NCI-H1436 (cell line): Measurements from ENCODE around the gene PCDH9.
"Not testable (repeated sequence)": the region's sequence is repeated elsewhere in the genome, so short reads cannot be mapped to it uniquely, and the experiment has no call there.

Experiments
- DNase-seq: peaks from one replicate; lab custom pipeline; 2025; lab: John Stamatoyannopoulos, UW

Gene PCDH9

DNA sequence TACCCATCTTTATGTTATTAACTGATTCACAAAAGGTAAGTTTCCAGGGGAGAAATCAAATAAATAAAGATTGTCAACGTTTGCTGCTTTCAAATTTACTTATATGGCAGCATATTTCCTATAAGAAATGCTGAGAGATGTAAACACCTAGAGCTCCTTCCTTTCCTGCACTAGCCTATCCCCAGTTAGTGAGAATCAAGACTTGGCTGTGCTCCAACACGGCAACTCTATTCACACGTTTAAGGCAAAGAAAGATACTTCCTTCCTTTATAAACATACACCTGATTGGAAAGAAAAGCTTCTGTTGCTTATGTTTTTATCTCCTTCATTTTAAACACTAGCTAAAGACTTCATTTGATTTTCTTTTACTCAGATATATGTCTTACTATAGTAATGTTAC lies 107.0 kb downstream of the PCDH9 start:
- no peak for DNase-seq

DNA sequence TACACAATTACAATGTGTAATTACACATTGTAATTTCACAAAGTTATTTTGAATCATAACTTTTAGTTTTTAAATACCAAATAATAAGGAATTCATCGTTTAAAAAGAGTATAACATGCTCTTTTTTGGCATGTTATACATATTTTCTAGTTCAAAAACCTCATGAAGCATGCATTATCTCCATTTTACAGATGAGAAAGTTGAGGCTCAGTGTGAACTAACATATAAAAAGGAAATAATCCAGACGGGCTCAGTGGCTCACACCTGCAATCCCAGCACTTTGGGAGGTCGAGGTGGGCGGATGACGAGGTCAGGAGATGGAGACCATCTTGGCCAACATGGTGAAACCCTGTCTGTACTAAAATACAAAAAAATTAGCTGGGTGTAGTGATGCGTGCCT lies 107.9 kb downstream of the PCDH9 start:
- no peak for DNase-seq

DNA sequence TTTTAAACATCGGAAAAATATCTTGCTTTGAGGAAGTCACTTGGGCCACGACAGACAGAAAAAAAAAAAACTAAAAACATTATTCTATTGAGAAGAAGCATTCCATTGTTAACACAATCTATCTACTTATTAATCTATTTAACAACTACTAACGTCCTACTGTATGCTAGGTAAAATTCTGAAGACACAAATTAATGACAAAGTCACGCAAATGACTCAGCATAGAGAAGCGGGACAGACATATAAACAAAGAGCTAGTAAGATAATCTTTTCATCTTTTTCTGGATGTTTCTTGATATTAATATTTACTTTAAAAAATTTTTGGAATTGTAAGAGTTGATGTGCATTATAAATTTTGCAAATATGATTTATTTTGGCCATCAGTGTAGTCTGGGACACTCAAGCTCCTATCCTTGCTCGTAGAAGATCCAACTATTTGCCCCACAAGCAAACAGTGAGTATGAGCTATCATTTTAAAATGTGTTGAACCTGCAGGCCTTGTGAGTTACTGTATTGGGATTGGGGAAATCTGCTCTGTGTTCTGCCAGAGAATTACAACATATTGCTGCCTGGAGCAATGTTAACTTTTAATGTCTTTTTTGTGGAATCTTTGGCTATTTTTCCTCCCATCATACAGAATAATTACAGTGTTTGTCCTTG lies 109.1 kb downstream of the PCDH9 start:
- no peak for DNase-seq

- DNase-seq = no peak
These were observed 110.6 kb downstream of the PCDH9 start for GRCh38 chr13:67119481-67119894.

GRCh38 chr13:67118277-67118676 lies 111.9 kb downstream of the PCDH9 start:
- no peak for DNase-seq

GRCh38 chr13:67117010-67117550 lies 113.1 kb downstream of the PCDH9 start:
- DNase-seq = no peak

DNA sequence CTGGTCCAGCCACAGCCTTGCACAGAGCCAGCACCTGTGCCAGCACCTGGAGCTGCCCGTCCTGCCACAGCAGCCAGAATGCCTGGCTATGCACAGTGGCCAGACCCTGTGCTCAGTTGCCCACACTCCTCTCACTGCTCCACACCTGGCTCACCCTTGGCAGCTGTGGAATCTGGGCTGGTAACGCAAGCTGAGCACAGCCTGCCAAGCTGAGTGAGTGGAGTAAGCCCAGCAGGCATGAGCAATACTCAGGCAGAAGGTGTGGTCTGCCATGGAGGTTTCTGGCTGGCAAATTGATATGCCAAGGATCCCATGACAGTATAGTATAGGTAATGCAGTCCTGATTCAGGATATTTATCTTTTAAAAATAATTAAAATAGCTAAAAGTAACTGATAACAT lies 122.2 kb downstream of the PCDH9 start:
- no peak for DNase-seq

GRCh38 chr13:67106502-67107057 lies 123.6 kb downstream of the PCDH9 start:
- no peak for DNase-seq

DNA sequence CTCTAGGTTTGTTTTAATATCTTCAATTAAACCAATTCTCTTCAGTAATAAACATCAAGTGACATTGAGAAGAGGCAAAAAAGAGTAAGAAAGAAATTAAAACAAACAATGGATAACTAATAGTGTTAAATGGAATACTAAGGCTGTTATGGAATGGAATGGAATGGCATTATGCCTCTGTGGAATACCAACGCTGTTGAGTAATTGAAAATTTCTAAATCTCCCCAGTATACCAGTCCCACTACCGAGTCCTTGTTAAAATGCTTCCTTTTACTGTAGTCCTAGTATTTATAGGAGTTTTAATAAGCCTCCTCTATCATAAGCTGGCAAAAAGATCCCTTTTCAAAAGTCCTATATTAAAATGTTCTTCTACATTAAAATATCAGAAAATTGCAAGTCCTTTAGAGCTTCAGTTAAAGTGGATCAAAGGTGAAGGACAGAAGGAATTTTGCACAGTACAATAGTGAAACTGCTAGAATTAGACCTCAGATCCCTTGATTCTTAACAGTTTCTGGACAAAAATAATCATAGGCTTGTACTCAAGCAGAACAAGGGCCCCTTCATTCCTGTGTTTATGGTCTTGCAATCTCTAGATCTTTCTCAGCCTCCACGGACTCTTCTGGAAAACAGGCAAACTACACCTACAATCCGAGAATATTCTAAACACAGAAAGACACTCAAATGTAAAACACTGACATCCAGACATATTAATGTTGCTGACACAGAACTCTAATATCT lies 128.2 kb downstream of the PCDH9 start:
- no peak for DNase-seq

DNA sequence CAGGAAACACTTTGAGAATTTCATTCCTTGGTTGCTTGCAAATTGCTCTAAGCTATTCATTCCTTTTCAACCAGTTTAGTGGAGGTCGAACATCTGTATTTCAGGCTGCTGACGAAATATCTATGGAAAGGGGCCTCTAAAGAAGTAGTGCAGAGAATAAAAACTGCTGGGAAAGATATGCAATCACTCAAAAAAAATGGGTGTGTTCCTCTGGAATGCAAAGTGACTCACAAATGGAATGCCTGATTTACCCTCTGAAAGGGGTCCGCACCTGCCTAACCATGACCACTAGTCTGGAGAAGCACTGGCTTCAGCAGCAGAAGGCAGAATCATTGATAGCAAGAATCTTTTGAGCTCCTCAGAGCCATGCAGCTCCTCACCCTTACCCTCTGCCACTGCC lies 129.4 kb downstream of the PCDH9 start:
- DNase-seq = no peak

- DNase-seq = no peak
These were observed 130.6 kb downstream of the PCDH9 start for GRCh38 chr13:67099494-67099893.

DNA sequence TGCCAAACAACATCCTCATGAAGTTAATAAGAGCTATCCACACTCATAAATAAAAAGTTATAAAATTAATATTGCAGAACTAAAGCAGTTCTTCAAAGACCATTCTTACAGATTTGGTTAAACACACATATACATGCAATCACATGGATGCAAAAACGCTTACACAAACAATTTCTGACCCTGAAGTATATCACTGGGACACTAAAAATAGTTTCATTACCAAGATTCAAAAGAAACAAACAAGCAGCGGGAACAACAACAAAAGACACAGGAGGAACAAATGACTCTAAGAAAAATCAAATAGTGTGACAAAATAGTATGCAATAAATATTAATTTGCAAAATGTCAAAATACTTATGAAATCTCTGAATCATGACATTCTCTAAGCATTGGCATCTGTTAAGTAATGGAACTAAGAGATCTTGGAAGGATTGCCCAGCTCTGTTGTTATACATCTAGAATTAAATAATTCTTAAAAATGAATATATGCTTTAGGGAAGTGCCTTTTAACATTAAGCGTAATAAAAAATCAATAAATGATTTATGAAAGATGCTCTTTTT lies 132.2 kb downstream of the PCDH9 start:
- no peak for DNase-seq

GRCh38 chr13:67096893-67097292 lies 133.2 kb downstream of the PCDH9 start:
- not testable (repeated sequence) for DNase-seq

DNA sequence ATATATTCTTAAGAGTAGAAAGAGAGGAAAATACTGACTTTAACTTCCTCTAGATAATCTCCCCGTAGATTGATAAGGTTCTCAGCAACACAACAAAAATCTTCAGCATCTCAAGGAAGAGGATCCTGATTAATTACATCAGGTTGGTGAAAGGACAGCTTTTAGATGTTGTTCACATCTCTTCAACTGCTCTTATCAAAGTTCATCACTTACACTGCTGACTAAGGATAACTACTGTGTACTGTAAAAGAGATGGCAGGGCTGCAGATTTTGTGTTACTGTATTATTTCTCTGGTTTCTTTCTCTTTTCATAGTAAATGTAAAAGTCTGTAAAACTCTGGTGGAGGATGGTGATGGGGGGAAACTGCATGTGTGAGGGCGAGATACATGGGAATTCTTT lies 133.7 kb downstream of the PCDH9 start:
- DNase-seq = no peak

DNA sequence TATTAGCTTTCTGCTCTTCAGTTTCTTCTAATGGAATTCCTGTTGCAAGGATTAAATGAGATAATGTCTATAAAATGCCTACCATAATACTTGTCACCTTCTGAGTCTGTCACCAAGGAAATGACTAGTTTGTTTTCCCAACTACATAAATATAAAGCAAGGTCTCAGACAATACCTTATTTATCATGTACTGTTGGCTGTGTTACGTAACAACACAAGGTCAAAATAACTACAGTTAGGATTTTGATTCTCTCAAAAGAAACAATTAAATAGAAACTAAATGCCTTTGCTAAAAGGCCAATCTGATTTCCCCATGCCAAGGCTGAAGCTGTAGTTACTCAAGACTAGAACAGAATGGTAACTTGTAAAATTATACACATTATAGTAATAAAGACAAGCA lies 134.5 kb downstream of the PCDH9 start:
- no peak for DNase-seq

GRCh38 chr13:67094952-67095351 lies 135.2 kb downstream of the PCDH9 start:
- no peak for DNase-seq

GRCh38 chr13:67094078-67094477 lies 136.1 kb downstream of the PCDH9 start:
- DNase-seq = no peak

- DNase-seq = no peak
These were observed 138.5 kb downstream of the PCDH9 start for GRCh38 chr13:67091603-67092002.

DNA sequence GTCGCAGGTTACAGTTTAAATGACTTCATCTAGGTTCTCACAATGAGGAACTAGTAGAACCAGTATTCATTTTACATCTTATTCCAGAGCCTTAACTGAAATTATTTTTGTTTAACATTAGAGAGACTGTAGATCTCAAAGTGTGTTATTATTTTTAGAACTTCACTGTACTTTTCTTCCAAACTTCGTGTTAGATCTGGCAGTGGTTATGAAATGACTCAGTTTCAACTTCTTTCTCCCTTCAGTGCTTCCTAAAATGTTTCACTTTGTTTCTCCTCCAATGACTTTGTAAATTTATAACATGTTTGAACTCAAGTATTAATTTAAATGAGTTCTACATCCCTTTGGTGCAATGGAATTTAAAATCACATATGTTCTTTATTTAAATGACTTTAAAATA lies 139.3 kb downstream of the PCDH9 start:
- no peak for DNase-seq

- no peak for DNase-seq
These were observed 142.6 kb downstream of the PCDH9 start for GRCh38 chr13:67087527-67087926.

GRCh38 chr13:67086260-67086659 lies 143.9 kb downstream of the PCDH9 start:
- no peak for DNase-seq

DNA sequence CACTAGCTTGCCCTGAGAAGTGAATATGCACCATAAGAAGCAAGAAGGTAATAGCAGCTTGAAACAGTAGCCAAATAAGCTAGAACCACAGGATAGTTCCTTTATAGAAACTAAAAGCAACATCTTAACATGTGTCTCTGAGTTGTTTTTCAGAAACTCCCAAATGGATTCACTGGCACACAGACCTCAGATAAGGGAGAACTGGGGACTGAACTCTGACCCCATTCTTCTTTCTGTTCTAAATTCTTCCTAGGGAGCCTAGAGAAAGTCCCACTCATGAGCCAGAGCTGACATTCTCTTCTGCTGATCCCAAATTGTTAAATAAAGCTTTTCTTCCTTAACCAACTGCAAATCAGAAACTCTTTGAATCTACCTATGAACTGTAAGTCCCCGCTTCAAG lies 146.1 kb downstream of the PCDH9 start:
- no peak for DNase-seq

- DNase-seq = no peak
These were observed 146.6 kb downstream of the PCDH9 start for GRCh38 chr13:67083519-67083918.
